H1 (cell line): Measurements from ENCODE around the gene PRR30. TPM values are rescaled to one million over a fixed set of nuclear protein-coding genes. Genes with fewer than 3 reads are reported as not detected.

Experiments
- CHD7 ChIP-seq: fragments of 300-600 bp; sonication (generic); IDR thresholded peaks from 2 replicates; pipeline ENCODE4 v1.7.1; 2012; ENCODE audit warnings: low read length, moderate library complexity, mild to moderate bottlenecking, inconsistent platforms; ENCODE audit not compliant: insufficient replicate concordance
- polyA plus RNA-seq, 7 experiments: library from polyadenylated mRNA; depleted of rRNA in 3 of 7; stranded (reverse) in 5 of 7; unstranded in 2 of 7; fragments of >200 nt in 5 of 7; fragments of 200-250 nt in 2 of 7; gene quantifications; 1 replicate in 5 of 7; 2 replicates in 1 of 7; 4 replicates in 1 of 7; pipeline versions ENCODE4 v1.2.1 to v1.2.3, GENCODE V29; 2011 to 2013; ENCODE audit warnings: missing spikeins in 2 of 7, mixed read lengths in 2 of 7
- total RNA-seq: library from RNA; stranded (reverse); fragmentation: NEBNext Ultra II Directional; extraction: Animal tissue kit (Norgen Biotek cat#: 25700); gene quantifications from 2 replicates; pipeline ENCODE4 v1.2.1, GENCODE V29; 2021

Gene PRR30
- total and polyA plus RNA-seq, 2 of the 8 experiments (the other 6 are each of a cell fraction or from before 2014, with no cell fraction given), result not detected

GRCh38 chr2:27125104-27125503 is 14.1 kb downstream of the PRR30 start (continued):
- TF ChIP-seq CHD7, result no peak
